ENCODE measurements around the gene NRCAM.

Gene NRCAM

GRCh38 chr7:108413337-108413736 is 42.9 kb downstream of the NRCAM start:
- Histone ChIP-seq H3K27me3 (ENCODE audit: insufficient read depth, low read length) (no peaks in the 10 kb centered on the region), H3K4me3 (ENCODE audit: low read length) (no peak overlapping the region), H3K27ac (ENCODE audit: low read depth, low read length) (no peak overlapping the region), H3K36me3 (ENCODE audit: insufficient read depth, low read length) (no peaks in the 10 kb centered on the region), H3K9me3 (ENCODE audit: insufficient read depth, low read depth, low read length) (no peaks in the 10 kb centered on the region), H3K9ac (ENCODE audit: low read depth, low read length) (no peak overlapping the region), H3K4me1 (ENCODE audit: insufficient read depth, low read length) (peaks cover 12% of the 10 kb centered on the region; the same call in 1 of the 2 replicates)

GRCh38 chr7:108409146-108409545 is 47.1 kb downstream of the NRCAM start:
- H3K9me3 ChIP-seq (ENCODE audit: insufficient read depth, low read depth, low read length), result no peaks in the 10 kb centered on the region
- WGBS, result 94% methylated on average over 6 of the region's 6 CpGs

GRCh38 chr7:108408296-108408991 is 47.8 kb downstream of the NRCAM start:
- Histone ChIP-seq H3K36me3 (ENCODE audit: insufficient read depth, low read length) (no peaks in the 10 kb centered on the region), H3K9me3 (ENCODE audit: insufficient read depth, low read depth, low read length) (no peaks in the 10 kb centered on the region), H3K27me3 (ENCODE audit: insufficient read depth, low read length) (no peaks in the 10 kb centered on the region), H3K4me1 (ENCODE audit: insufficient read depth, low read length) (peaks cover 2% of the 10 kb centered on the region; the same call in 1 of the 2 replicates), H3K9ac (ENCODE audit: low read depth, low read length) (no peak overlapping the region), H3K4me3 (ENCODE audit: low read length) (no peak overlapping the region), H3K27ac (ENCODE audit: low read depth, low read length) (no peak overlapping the region)
- WGBS, result 95% methylated on average over 5 of the region's 7 CpGs

More at GRCh38 chr7:108409146-108409545, 47.1 kb downstream of the NRCAM start:
- Histone ChIP-seq H3K4me1 (ENCODE audit: insufficient read depth, low read length) (peaks cover 9% of the 10 kb centered on the region; the same call in 1 of the 2 replicates), H3K27ac (ENCODE audit: low read depth, low read length) (no peak overlapping the region), H3K27me3 (ENCODE audit: insufficient read depth, low read length) (no peaks in the 10 kb centered on the region), H3K4me3 (ENCODE audit: low read length) (no peak overlapping the region), H3K36me3 (ENCODE audit: insufficient read depth, low read length) (no peaks in the 10 kb centered on the region), H3K9ac (ENCODE audit: low read depth, low read length) (no peak overlapping the region)

- Histone ChIP-seq H3K4me1 (ENCODE audit: insufficient read depth, low read length) (no peaks in the 10 kb centered on the region), H3K9me3 (ENCODE audit: insufficient read depth, low read depth, low read length) (no peaks in the 10 kb centered on the region), H3K27me3 (ENCODE audit: insufficient read depth, low read length) (no peaks in the 10 kb centered on the region), H3K4me3 (ENCODE audit: low read length) (no peak overlapping the region), H3K9ac (ENCODE audit: low read depth, low read length) (no peak overlapping the region), H3K27ac (ENCODE audit: low read depth, low read length) (no peak overlapping the region), H3K36me3 (ENCODE audit: insufficient read depth, low read length) (no peaks in the 10 kb centered on the region)
- 83% methylated on average over 1 of the region's 2 CpGs for WGBS
These were observed 48.6 kb downstream of the NRCAM start for GRCh38 chr7:108407676-108408075.

GRCh38 chr7:108406222-108406890 is 49.9 kb downstream of the NRCAM start:
- WGBS, result 91% methylated on average over 1 of the region's 1 CpG
- Histone ChIP-seq H3K4me1 (ENCODE audit: insufficient read depth, low read length) (no peaks in the 10 kb centered on the region), H3K27ac (ENCODE audit: low read depth, low read length) (no peak overlapping the region), H3K9ac (ENCODE audit: low read depth, low read length) (no peak overlapping the region), H3K27me3 (ENCODE audit: insufficient read depth, low read length) (no peaks in the 10 kb centered on the region), H3K9me3 (ENCODE audit: insufficient read depth, low read depth, low read length) (no peaks in the 10 kb centered on the region), H3K36me3 (ENCODE audit: insufficient read depth, low read length) (no peaks in the 10 kb centered on the region), H3K4me3 (ENCODE audit: low read length) (no peak overlapping the region)

- H3K4me3 ChIP-seq (ENCODE audit: low read length), result no peak overlapping the region
- no peak overlapping the region for H3K27ac ChIP-seq (ENCODE audit: low read depth, low read length)
- no peak overlapping the region for H3K9ac ChIP-seq (ENCODE audit: low read depth, low read length)
- H3K27me3 ChIP-seq (ENCODE audit: insufficient read depth, low read length), result no peaks in the 10 kb centered on the region
- no peaks in the 10 kb centered on the region for H3K36me3 ChIP-seq (ENCODE audit: insufficient read depth, low read length)
- 95% methylated on average over 11 of the region's 11 CpGs for WGBS
- H3K4me1 ChIP-seq (ENCODE audit: insufficient read depth, low read length), result no peaks in the 10 kb centered on the region
- H3K9me3 ChIP-seq (ENCODE audit: insufficient read depth, low read depth, low read length), result no peaks in the 10 kb centered on the region
These were observed 51.5 kb downstream of the NRCAM start for GRCh38 chr7:108404509-108405420.

GRCh38 chr7:108403597-108404217 is 52.5 kb downstream of the NRCAM start:
- Histone ChIP-seq H3K36me3 (ENCODE audit: insufficient read depth, low read length) (no peaks in the 10 kb centered on the region), H3K27ac (ENCODE audit: low read depth, low read length) (no peak overlapping the region), H3K9me3 (ENCODE audit: insufficient read depth, low read depth, low read length) (no peaks in the 10 kb centered on the region), H3K4me3 (ENCODE audit: low read length) (no peak overlapping the region), H3K27me3 (ENCODE audit: insufficient read depth, low read length) (no peaks in the 10 kb centered on the region), H3K9ac (ENCODE audit: low read depth, low read length) (no peak overlapping the region), H3K4me1 (ENCODE audit: insufficient read depth, low read length) (no peaks in the 10 kb centered on the region)
- 94% methylated on average over 9 of the region's 9 CpGs for WGBS

- 88% methylated on average over 2 of the region's 2 CpGs for WGBS
These were observed 53.4 kb downstream of the NRCAM start for GRCh38 chr7:108402865-108403264.

GRCh38 chr7:108396080-108396479 is 60.2 kb downstream of the NRCAM start:
- Histone ChIP-seq H3K27ac (ENCODE audit: low read depth, low read length) (no peak overlapping the region), H3K4me1 (ENCODE audit: insufficient read depth, low read length) (no peaks in the 10 kb centered on the region)
- WGBS, result 95% methylated on average over 9 of the region's 9 CpGs

More at GRCh38 chr7:108402865-108403264, 53.4 kb downstream of the NRCAM start:
- H3K9ac ChIP-seq (ENCODE audit: low read depth, low read length), result no peak overlapping the region
- H3K36me3 ChIP-seq (ENCODE audit: insufficient read depth, low read length), result no peaks in the 10 kb centered on the region
- no peaks in the 10 kb centered on the region for H3K27me3 ChIP-seq (ENCODE audit: insufficient read depth, low read length)
- no peaks in the 10 kb centered on the region for H3K9me3 ChIP-seq (ENCODE audit: insufficient read depth, low read depth, low read length)
- no peaks in the 10 kb centered on the region for H3K4me1 ChIP-seq (ENCODE audit: insufficient read depth, low read length)
- no peak overlapping the region for H3K27ac ChIP-seq (ENCODE audit: low read depth, low read length)
- H3K4me3 ChIP-seq (ENCODE audit: low read length), result no peak overlapping the region

GRCh38 chr7:108395426-108395825 is 60.8 kb downstream of the NRCAM start:
- Histone ChIP-seq H3K36me3 (ENCODE audit: insufficient read depth, low read length) (no peaks in the 10 kb centered on the region), H3K4me3 (ENCODE audit: low read length) (no peak overlapping the region), H3K9me3 (ENCODE audit: insufficient read depth, low read depth, low read length) (no peaks in the 10 kb centered on the region), H3K9ac (ENCODE audit: low read depth, low read length) (no peak overlapping the region), H3K27ac (ENCODE audit: low read depth, low read length) (no peak overlapping the region), H3K27me3 (ENCODE audit: insufficient read depth, low read length) (no peaks in the 10 kb centered on the region), H3K4me1 (ENCODE audit: insufficient read depth, low read length) (no peaks in the 10 kb centered on the region)

More at GRCh38 chr7:108396080-108396479, 60.2 kb downstream of the NRCAM start:
- Histone ChIP-seq H3K36me3 (ENCODE audit: insufficient read depth, low read length) (no peaks in the 10 kb centered on the region), H3K9ac (ENCODE audit: low read depth, low read length) (no peak overlapping the region), H3K9me3 (ENCODE audit: insufficient read depth, low read depth, low read length) (no peaks in the 10 kb centered on the region), H3K4me3 (ENCODE audit: low read length) (no peak overlapping the region), H3K27me3 (ENCODE audit: insufficient read depth, low read length) (no peaks in the 10 kb centered on the region)

Data from HUES64 (cell line).